HL-60 (cell line): ENCODE data around the gene FOXJ3.

Source experiments
- TF ChIP-seq, protein P1 (sequence below): IDR thresholded peaks from one replicate; pipeline ENCODE4 v1.5.1; 2011; ENCODE audit warnings: low read length, control low read depth, inconsistent platforms; ENCODE audit not compliant: insufficient read depth
- TF ChIP-seq, protein P2 (sequence below): IDR thresholded peaks from 2 replicates; pipeline ENCODE4 v1.6.1; 2012; ENCODE audit warnings: low read depth; ENCODE audit not compliant: insufficient replicate concordance

DNA sequence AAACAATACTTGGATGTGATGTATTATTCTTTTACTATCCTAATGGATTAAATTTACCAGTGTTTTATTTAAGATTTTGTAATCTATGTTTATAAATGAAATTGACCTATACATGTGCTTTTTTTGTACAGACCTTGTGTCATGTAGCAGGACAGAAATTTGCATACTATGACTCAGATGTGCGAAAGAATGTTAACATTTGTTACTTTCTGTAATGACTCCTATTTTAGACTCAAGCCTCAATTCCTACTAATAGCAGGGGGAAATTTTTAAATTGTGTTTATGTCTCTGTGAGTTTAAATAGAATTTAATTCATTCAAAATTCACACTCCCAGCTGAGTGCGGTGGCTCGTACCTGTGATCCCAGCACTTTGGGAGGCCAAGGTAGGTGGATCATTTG is 23.8 kb upstream of the FOXJ3 start:
- TF ChIP-seq, protein P1, sequence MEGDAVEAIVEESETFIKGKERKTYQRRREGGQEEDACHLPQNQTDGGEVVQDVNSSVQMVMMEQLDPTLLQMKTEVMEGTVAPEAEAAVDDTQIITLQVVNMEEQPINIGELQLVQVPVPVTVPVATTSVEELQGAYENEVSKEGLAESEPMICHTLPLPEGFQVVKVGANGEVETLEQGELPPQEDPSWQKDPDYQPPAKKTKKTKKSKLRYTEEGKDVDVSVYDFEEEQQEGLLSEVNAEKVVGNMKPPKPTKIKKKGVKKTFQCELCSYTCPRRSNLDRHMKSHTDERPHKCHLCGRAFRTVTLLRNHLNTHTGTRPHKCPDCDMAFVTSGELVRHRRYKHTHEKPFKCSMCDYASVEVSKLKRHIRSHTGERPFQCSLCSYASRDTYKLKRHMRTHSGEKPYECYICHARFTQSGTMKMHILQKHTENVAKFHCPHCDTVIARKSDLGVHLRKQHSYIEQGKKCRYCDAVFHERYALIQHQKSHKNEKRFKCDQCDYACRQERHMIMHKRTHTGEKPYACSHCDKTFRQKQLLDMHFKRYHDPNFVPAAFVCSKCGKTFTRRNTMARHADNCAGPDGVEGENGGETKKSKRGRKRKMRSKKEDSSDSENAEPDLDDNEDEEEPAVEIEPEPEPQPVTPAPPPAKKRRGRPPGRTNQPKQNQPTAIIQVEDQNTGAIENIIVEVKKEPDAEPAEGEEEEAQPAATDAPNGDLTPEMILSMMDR = no peak
- TF ChIP-seq, protein P2, sequence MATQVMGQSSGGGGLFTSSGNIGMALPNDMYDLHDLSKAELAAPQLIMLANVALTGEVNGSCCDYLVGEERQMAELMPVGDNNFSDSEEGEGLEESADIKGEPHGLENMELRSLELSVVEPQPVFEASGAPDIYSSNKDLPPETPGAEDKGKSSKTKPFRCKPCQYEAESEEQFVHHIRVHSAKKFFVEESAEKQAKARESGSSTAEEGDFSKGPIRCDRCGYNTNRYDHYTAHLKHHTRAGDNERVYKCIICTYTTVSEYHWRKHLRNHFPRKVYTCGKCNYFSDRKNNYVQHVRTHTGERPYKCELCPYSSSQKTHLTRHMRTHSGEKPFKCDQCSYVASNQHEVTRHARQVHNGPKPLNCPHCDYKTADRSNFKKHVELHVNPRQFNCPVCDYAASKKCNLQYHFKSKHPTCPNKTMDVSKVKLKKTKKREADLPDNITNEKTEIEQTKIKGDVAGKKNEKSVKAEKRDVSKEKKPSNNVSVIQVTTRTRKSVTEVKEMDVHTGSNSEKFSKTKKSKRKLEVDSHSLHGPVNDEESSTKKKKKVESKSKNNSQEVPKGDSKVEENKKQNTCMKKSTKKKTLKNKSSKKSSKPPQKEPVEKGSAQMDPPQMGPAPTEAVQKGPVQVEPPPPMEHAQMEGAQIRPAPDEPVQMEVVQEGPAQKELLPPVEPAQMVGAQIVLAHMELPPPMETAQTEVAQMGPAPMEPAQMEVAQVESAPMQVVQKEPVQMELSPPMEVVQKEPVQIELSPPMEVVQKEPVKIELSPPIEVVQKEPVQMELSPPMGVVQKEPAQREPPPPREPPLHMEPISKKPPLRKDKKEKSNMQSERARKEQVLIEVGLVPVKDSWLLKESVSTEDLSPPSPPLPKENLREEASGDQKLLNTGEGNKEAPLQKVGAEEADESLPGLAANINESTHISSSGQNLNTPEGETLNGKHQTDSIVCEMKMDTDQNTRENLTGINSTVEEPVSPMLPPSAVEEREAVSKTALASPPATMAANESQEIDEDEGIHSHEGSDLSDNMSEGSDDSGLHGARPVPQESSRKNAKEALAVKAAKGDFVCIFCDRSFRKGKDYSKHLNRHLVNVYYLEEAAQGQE = no peak
